Gastrocnemius medialis (tissue), 4 donors: ENCODE measurements around the gene SYCP1. TPM values are rescaled to one million over a fixed set of nuclear protein-coding genes. Genes with fewer than 3 reads are reported as not detected.
"Not testable (repeated sequence)": the region's sequence is repeated elsewhere in the genome, so short reads cannot be mapped to it uniquely, and the experiment has no call there.

Experiments used
- ATAC-seq, 2 donors: fragments of 150-250 bp; one replicate each; pipeline ENCODE4 v1.9.1; 2016
- DNase-seq, 2 donors: peaks; one replicate each; pipeline ENCODE4 v3.0.0-alpha.2; 2019
- H3K27ac ChIP-seq, 4 donors: fragments of 200-600 bp; sonication (generic); 1 replicate in 1 of 4; 2 replicates in 3 of 4; pipeline ENCODE4 v1.5.1; 2016 to 2018; ENCODE audit warnings: mild to moderate bottlenecking in 2 of 4, moderate library complexity in 1 of 4
- H3K27me3 ChIP-seq, 3 donors: fragments of 200-600 bp; sonication (generic) in 2 of 3; 1 replicate in 1 of 3; 2 replicates in 2 of 3; pipeline versions ENCODE4 v1.5.1 to v1.6.0; 2016 to 2019; ENCODE audit warnings: mild to moderate bottlenecking in 1 of 3, moderate library complexity in 1 of 3
- H3K36me3 ChIP-seq, 2 donors: fragments of 200-600 bp; sonication (generic) in 1 of 2; one replicate each; pipeline ENCODE4 v1.5.1; 2017 to 2018
- H3K4me1 ChIP-seq, 2 donors: fragments of 200-600 bp; sonication (generic) in 1 of 2; one replicate each; pipeline ENCODE4 v1.5.1; 2016 to 2017; ENCODE audit warnings: mild to moderate bottlenecking in 2 of 2
- H3K4me3 ChIP-seq, 4 donors: fragments of 200-600 bp; sonication (generic) in 3 of 4; 1 replicate in 1 of 4; 2 replicates in 3 of 4; pipeline ENCODE4 v1.5.1; 2016 to 2019; ENCODE audit warnings: mild to moderate bottlenecking in 2 of 4
- H3K9me3 ChIP-seq, 3 donors: fragments of 200-600 bp; sonication (generic) in 2 of 3; 1 replicate in 1 of 3; 2 replicates in 2 of 3; pipeline ENCODE4 v1.5.1; 2016 to 2019
- CTCF ChIP-seq, 5 experiments: fragments of 450-650 bp in 3 of 5; fragments of 200-600 bp in 2 of 5; sonication (generic) in 2 of 5; IDR thresholded peaks in 4 of 5; conservative IDR thresholded peaks in 1 of 5; 1 replicate in 4 of 5; 2 replicates in 1 of 5; pipeline ENCODE4 v1.5.1; 2016 to 2019; ENCODE audit warnings: antibody characterized with exemption in 5 of 5, mild to moderate bottlenecking in 3 of 5, moderate library complexity in 3 of 5
- POLR2A ChIP-seq, 2 donors: fragments of 450-650 bp; IDR thresholded peaks; one replicate each; pipeline ENCODE4 v1.6.1; 2017; ENCODE audit warnings: antibody characterized with exemption in 2 of 2, mild to moderate bottlenecking in 2 of 2, moderate library complexity in 2 of 2
- in situ Hi-C, 4 donors: fragments of 200-750 bp; cut with MboI; loops; one replicate each; pipeline versions ENCODE4 v1.15.0 to v1.8.0; 2017; ENCODE audit warnings: low sequenced_read_pairs in 4 of 4
- intact Hi-C: fragments of 100-400 bp; cut with DNase I; formaldehyde crosslinking; loops from one replicate; pipeline ENCODE4 v1.15.1; 2023; ENCODE audit warnings: low total_unique reads
- total RNA-seq, 4 donors: library from RNA; depleted of rRNA; stranded (reverse); fragments of >200 nt; gene quantifications; one replicate each; pipeline versions ENCODE4 v1.1.0 to v1.2.3, GENCODE V29; 2016

The SYCP1 gene
- not detected for total RNA-seq

- ATAC-seq (no peak), DNase-seq (no peak)
- Histone ChIP-seq H3K4me1 (no peaks in the 10 kb centered on the region), H3K4me3 (peak within 1 kb of the TSS; percentile 1 to 25 (median 12)), H3K36me3 (no peaks in the 10 kb centered on the region), H3K9me3 (no peaks in the 10 kb centered on the region), H3K27me3 (peaks cover 16 to 30% (median 18%) of the 10 kb centered on the region in 3 donors), H3K27ac (no peak within 1 kb of the TSS)
- in situ Hi-C loops = no loop called here
- no peak for TF ChIP-seq POLR2A (IDR thresholded peaks at IDR 0.05)
- no peak for TF ChIP-seq CTCF (IDR thresholded peaks at IDR 0.05 in 4 of 5, conservative IDR thresholded peaks at IDR 0.05 in 1 of 5)
- intact Hi-C loops = no loop called here
These were observed at the start of gene SYCP1 for GRCh38 chr1:114854693-114855320. Gene SYCP1 (plus strand): TSS chr1:114854863. CDS start chr1:114855465, 602 bp downstream.

- TF ChIP-seq CTCF (IDR thresholded peaks at IDR 0.05 in 4 of 5, conservative IDR thresholded peaks at IDR 0.05 in 1 of 5) (no peak), POLR2A (IDR thresholded peaks at IDR 0.05) (no peak)
- Histone ChIP-seq H3K27ac (no peak overlapping the region), H3K27me3 (no peaks in the 10 kb centered on the region), H3K4me1 (no peaks in the 10 kb centered on the region), H3K4me3 (no peak overlapping the region), H3K9me3 (no peaks in the 10 kb centered on the region), H3K36me3 (no peaks in the 10 kb centered on the region)
- intact Hi-C loops (no loop called here), in situ Hi-C loops (no loop called here)
- no peak for ATAC-seq
- no peak for DNase-seq
These were observed 34.8 kb upstream of the SYCP1 start for GRCh38 chr1:114819869-114820268.

GRCh38 chr1:114820392-114820791 lies 34.3 kb upstream of the SYCP1 start:
- DNase-seq (no peak), ATAC-seq (no peak)
- intact Hi-C loops (no loop called here), in situ Hi-C loops (no loop called here)
- no peaks in the 10 kb centered on the region for H3K27me3 ChIP-seq
- H3K4me3 ChIP-seq = no peak overlapping the region
- no peak overlapping the region for H3K27ac ChIP-seq
- TF ChIP-seq POLR2A (IDR thresholded peaks at IDR 0.05) = no peak
- no peak for TF ChIP-seq CTCF (IDR thresholded peaks at IDR 0.05 in 4 of 5, conservative IDR thresholded peaks at IDR 0.05 in 1 of 5)
- H3K4me1 ChIP-seq = no peaks in the 10 kb centered on the region
- no peaks in the 10 kb centered on the region for H3K9me3 ChIP-seq
- H3K36me3 ChIP-seq = no peaks in the 10 kb centered on the region

GRCh38 chr1:114821978-114822377 lies 32.7 kb upstream of the SYCP1 start:
- TF ChIP-seq POLR2A (IDR thresholded peaks at IDR 0.05) (no peak), CTCF (IDR thresholded peaks at IDR 0.05 in 4 of 5, conservative IDR thresholded peaks at IDR 0.05 in 1 of 5) (no peak)
- DNase-seq = no peak
- in situ Hi-C loops (no loop called here), intact Hi-C loops (no loop called here)
- H3K4me3 ChIP-seq = no peak overlapping the region
- H3K36me3 ChIP-seq = no peaks in the 10 kb centered on the region
- no peaks in the 10 kb centered on the region for H3K27me3 ChIP-seq
- H3K9me3 ChIP-seq = no peaks in the 10 kb centered on the region
- no peak for ATAC-seq
- no peaks in the 10 kb centered on the region for H3K4me1 ChIP-seq
- H3K27ac ChIP-seq = no peak overlapping the region

- DNase-seq (no peak), ATAC-seq (no peak)
- Histone ChIP-seq H3K4me3 (no peak overlapping the region), H3K36me3 (no peaks in the 10 kb centered on the region), H3K27me3 (no peaks in the 10 kb centered on the region), H3K4me1 (no peaks in the 10 kb centered on the region), H3K9me3 (no peaks in the 10 kb centered on the region), H3K27ac (no peak overlapping the region)
- intact Hi-C loops (no loop called here), in situ Hi-C loops (no loop called here)
- TF ChIP-seq CTCF (IDR thresholded peaks at IDR 0.05 in 4 of 5, conservative IDR thresholded peaks at IDR 0.05 in 1 of 5) = no peak
- no peak for TF ChIP-seq POLR2A (IDR thresholded peaks at IDR 0.05)
These were observed 26.4 kb upstream of the SYCP1 start for GRCh38 chr1:114828251-114828650.

- H3K9me3 ChIP-seq, H3K36me3 ChIP-seq, in situ Hi-C loops, intact Hi-C loops, ATAC-seq, H3K4me3 ChIP-seq, DNase-seq, H3K4me1 ChIP-seq, H3K27ac ChIP-seq, H3K27me3 ChIP-seq: not testable (repeated sequence)
These were observed 24.6 kb upstream of the SYCP1 start for GRCh38 chr1:114830075-114830474.
